Cortex of kidney (tissue), 1 donor: ENCODE results near the gene LTF.
"Not testable (repeated sequence)": the region's sequence is repeated elsewhere in the genome, so short reads cannot be mapped to it uniquely, and the experiment has no call there.

Experiments used
- DNase-seq: peaks from one replicate; lab custom pipeline; 2025; lab: John Stamatoyannopoulos, UW

Gene LTF

DNA sequence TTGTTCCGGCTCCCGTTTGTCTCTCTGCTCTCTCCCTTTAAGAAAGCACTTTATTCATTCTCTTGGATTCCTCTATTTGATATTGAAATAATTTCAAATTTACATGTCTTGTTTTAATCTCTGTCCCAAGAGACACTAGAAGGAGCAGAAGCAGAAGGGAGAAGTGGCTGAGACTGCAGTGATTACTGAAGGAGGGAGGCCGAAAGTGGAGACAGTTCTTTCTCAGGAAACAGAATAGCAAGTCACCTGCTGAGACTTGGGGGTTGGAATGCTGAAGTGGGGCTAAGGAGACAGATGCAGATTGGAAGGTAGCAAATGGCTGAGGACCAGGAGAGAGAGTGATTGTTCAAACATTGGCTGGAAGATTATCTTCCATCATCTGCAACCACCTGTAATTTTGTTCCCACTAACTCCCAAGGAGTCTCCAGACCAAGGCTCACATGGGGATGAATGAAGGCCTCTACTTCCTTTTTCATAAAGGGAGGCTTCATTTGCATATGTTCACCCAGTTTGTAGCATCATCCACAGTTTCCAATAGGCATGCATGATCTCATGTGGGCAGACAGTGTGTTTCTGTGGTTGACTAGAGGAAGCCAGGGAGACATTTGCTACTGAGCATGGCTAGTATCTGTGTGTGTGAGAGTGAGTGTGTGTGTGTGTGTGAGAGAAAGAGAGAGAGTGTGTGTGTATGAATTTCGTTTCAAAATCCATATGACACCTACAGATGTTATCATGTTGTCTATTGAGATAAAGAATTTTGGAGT lies 24.0 kb downstream of the LTF start:
- DNase-seq, result no peak

DNA sequence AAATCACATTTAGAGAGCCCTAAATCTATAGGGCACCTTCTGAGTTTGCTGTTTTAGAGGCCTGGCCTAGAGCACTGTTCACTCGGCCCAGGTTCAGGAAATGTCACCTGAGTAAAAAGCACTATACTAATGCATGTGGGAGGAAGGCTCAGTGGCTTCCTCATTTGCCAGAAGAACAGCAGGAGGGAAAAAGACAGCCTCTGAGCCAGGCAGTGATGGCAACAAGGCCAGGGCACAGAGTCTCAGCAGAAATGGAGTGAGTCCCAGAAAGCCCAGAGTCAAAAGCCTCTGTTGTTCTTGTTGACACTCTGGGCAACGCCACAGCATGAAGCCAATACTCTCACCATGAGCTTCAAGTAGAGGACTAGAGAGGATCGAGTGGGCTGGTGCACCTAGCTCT lies 25.9 kb downstream of the LTF start:
- no peak for DNase-seq

- DNase-seq, result no peak
Measured at GRCh38 chr3:46435081-46435726, 29.5 kb downstream of the LTF start.

GRCh38 chr3:46433841-46434240 lies 30.9 kb downstream of the LTF start:
- no peak for DNase-seq

- DNase-seq, result not testable (repeated sequence)
Measured at GRCh38 chr3:46433118-46433517, 31.6 kb downstream of the LTF start.

DNA sequence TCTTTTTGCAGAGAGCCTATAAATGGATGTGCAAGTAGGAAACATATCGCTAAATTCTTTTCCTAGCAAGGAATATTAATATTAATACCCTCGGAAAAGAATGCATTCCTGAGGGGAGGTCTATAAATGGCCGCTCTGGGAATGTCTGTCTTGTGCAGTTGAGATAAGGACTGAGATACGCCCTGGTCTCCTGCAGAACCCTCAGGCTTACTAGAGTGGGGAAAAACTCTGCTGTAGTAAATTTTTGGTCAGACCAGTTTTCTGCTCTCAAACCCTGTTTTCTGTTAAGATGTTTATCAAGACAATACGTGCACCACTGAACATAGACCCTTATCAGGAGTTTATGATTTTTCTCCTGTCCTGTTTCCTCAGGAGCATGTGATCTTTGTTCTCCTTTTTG lies 32.8 kb downstream of the LTF start:
- DNase-seq, result not testable (repeated sequence)

DNA sequence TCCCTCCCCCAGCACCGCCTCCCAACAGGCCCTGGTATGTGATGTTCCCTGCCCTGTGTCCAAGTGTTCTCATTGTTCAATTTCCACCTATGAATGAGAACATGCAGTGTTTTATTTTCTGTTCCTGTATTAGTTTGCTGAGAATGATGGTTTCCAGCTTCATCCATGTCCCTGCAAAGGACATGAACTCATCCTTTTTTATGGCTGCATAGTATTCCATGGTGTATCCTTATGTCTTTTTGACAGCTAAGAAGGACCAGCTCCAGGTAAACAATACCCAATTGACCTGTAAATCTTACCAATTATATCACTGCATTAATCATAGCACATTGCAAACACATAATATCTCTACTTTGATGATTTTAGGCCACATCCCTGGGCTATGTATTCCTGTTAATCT lies 33.8 kb downstream of the LTF start:
- DNase-seq, result not testable (repeated sequence)

GRCh38 chr3:46429671-46430070 lies 35.0 kb downstream of the LTF start:
- DNase-seq, result no peak

- no peak for DNase-seq
Measured at GRCh38 chr3:46429250-46429649, 35.5 kb downstream of the LTF start.

GRCh38 chr3:46427916-46428833 lies 36.5 kb downstream of the LTF start:
- no peak for DNase-seq

GRCh38 chr3:46427404-46427803 lies 37.3 kb downstream of the LTF start:
- DNase-seq, result not testable (repeated sequence)

GRCh38 chr3:46426476-46426875 lies 38.2 kb downstream of the LTF start:
- not testable (repeated sequence) for DNase-seq

DNA sequence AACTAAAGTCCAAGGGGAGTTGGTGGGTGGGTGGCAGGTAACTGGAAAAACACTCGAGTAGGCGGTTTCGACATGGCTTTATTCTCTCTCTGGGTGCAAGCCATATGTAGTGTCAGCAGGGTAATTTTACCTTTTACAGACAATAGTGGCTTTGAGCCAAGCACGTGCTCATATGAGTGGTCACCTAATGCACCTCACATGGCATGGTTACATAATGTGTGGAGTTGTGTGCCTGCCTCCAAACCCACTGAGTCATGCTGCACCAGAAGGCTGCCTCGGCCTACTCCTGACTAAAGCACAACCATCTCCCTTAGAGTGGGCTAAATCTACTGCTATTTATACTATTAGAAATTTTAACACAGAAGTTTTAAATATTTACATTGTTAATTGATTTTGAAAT lies 41.1 kb downstream of the LTF start:
- no peak for DNase-seq

GRCh38 chr3:46422617-46423016 lies 42.1 kb downstream of the LTF start:
- DNase-seq, result no peak

DNA sequence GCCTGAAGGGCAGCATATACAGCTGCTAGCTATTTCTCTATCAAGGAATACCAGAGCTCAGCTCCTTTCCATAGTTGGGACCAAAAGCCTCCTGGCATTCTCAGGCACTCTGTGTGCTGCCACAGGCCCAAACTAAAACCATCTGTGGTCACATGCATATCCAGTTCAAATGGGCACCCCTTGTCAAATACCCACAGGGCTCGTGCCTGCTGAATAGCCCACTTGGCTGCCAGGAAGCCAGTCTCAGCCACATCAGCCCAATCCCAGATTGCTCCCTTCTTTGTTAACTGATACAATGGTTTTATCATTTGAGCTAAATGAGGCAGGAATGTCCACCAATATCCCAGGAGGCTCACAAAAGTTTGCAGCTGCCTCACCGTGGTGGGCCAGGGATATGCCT lies 43.8 kb downstream of the LTF start:
- no peak for DNase-seq

DNA sequence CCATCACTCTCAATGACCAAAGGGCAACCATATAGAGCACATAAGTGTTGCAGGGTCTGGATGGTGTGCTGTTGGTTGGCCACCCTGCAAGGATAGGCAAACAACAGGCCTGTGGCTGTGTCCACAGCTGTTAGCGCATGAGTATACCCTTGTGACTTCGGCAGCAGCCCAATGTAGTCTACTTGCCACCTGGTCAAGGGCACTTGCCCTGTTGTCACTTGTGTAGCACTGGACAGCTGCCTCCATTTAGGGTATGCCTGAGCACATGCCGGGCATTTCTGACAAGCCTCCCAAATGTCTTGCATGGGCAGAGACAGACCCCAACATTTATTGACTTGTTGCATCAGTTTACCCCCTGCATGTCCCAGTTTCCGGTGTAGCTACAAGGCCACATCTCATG lies 44.9 kb downstream of the LTF start:
- DNase-seq, result no peak

GRCh38 chr3:46417841-46418611 lies 46.7 kb downstream of the LTF start:
- no peak for DNase-seq

DNA sequence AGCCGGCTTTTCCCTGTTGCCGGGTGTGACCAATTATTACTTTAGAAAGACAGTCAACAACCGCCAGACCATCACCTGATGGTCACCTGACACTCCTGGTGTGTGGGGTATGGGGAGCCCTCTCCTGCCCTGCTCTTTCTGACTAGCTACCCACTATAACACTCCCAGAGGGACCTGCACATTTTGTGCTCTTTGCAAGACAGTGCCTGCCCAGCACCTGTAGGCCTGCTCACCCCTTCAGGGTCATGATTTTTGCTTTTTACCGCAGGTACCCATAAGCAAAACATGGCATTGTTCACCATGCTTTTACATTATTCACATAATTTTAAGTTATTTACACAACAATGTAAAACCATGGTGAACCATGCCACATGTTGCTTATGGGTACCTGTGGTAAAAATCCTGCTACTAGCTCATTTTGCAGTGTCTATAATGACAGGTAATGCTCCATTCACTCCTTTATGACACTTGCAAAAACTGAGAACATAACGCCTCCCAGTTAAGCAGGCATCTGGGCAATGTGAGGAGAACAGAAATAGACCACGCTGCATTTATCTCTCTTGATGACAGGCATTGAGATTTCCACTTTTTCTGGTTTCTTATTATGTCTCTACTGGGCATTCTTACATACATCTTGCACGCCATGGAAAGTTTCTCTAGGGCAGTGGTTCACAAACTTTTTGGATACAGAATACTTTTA lies 47.7 kb downstream of the LTF start:
- DNase-seq, result no peak

GRCh38 chr3:46416125-46416810 lies 48.4 kb downstream of the LTF start:
- DNase-seq, result no peak

- DNase-seq, result no peak
Measured at GRCh38 chr3:46414739-46415138, 50.0 kb downstream of the LTF start.

GRCh38 chr3:46413951-46414350 lies 50.8 kb downstream of the LTF start:
- DNase-seq, result no peak
